ACHN (cell line): Measurements from ENCODE around the gene HPSE.

Experiments used
- DNase-seq: peaks from one replicate; pipeline ENCODE4 v3.0.0-alpha.2; 2015
- in situ Hi-C: cut with HindIII; loops from 2 replicates; pipeline ENCODE4 v1.10.0; 2017; ENCODE audit warnings: low sequenced_read_pairs, low pct_ligation_motif_present, low pct_unique_long_range_greater_than_20kb

HPSE gene

DNA sequence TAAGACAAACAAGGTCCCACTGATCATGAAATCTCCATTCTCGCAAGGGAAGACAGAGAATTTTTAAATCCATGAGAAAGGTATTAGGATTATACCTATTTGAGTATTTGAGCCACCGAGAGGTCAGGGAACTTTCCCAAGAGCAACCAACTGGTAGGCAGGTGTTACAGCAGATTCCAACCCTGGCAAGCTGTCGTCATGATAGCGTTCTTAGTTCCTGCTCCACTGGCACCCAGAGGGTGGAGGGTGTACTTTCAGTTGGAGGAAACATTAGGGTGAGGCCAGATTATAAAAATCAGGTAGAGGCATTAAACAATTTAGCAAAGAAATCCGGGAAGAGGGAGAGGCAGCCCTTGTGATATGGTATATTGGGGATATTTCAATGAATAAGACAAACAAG lies 73.3 kb downstream of the HPSE start:
- in situ Hi-C loops, result no loop called here
- no peak for DNase-seq

DNA sequence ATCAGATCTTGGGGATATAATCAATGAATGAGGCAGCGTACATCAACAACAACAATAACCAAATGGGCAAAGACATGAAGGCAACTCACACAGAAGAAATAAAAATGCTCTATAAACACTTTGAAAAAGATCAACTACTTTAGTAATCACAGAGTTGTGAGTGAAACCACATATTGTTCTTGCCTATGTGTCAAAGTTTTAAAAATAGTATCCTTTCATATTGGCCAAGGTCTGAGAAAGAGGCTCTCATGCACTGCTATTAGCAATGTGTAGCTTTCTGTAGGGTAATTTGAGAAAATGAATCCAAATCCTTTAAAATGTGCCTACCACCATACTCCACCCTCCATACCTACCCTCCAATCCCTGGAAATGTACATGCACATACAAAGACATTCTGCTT lies 75.1 kb downstream of the HPSE start:
- in situ Hi-C loops, result no loop called here

DNA sequence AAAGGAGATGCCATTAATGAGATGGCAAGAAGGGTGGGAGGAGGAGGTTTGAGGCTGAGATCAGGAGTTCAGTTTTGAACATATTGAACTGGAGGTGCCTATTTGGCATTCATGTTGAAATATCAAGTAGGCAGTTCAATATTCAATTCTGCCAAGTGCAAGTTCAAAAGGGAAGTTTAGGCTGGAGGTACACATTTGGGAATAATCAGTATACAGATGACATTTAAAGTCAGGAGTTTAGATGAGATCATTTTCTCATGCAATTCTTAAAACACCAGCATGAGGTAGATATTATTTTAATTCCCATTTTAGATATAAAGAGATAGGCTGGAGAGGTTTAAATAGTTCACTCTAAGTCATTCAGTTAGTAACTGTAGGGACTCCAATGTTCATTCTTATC lies 76.2 kb downstream of the HPSE start:
- in situ Hi-C loops, result no loop called here
- DNase-seq, result no peak

More for the DNA sequence above, 75.1 kb downstream of the HPSE start:
- no peak for DNase-seq

DNA sequence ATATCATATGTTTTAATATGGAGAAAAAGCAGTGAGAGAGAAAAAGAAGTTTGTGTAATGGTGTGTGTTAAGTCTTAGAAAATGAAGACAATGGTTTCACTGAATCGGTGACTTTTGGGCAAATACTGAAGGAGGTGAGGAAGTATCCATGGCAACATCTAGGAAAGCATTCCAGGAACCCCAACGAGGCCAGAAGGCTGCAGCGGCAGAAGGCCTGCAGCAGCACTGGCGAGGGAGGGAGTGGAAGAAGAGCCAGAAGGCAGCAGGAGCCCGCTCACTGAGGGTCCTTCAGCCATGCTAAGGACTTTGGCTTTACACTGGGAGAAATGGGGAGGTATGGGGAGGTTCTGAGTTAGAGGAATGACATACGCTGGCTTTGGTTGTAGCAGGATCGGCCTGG lies 76.8 kb downstream of the HPSE start:
- no peak for DNase-seq
- in situ Hi-C loops, result no loop called here

DNA sequence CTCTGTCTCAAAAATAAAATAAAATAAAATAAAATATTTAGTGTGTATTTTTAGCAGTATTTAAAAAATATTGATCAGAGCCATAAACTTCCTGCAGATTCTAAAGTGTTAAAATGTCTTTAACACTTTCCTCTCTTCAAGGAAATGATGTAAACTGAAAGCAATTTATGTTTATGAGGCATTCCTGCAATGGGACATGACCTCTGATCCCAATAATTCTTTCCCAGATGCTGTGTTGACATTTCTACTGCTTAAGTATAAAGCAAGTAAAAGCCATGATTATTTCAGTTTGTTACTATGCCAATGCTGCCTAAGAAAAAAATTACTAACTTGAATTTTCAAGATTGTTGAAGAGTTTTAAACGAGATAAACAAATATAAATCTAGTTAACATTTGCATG lies 79.1 kb downstream of the HPSE start:
- DNase-seq, result peak; percentile 53
- in situ Hi-C loops, result no loop called here

DNA sequence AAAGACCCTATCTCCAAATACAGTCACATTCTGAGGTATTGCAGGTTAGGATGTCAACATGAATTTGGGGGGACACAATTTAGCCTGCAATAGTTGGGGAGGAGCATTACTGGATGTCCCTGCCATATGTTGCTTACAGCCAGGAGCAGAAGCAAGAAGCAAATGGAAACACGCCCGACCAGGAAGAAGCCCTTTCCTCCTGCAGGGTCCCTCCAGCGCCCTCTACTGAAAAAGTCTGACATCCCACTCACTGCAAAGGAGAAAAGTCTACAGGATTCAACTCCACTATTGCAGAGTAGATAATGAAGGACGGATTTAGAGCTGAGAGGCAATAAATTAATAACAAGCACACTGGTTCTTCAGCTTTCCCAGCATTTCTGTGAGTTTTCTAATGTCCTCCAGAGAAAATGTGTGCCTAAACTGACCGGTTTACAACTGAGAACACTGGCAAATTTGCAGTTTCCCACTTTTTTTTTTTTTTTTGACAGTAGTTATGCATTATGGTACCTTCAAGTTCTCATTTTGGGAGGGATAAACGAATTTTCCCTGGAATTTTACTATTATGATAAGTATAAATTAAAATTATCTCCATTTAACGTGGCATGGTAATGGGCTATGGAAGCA lies 81.8 kb downstream of the HPSE start:
- DNase-seq, result peak; percentile 63
- in situ Hi-C loops, result no loop called here

DNA sequence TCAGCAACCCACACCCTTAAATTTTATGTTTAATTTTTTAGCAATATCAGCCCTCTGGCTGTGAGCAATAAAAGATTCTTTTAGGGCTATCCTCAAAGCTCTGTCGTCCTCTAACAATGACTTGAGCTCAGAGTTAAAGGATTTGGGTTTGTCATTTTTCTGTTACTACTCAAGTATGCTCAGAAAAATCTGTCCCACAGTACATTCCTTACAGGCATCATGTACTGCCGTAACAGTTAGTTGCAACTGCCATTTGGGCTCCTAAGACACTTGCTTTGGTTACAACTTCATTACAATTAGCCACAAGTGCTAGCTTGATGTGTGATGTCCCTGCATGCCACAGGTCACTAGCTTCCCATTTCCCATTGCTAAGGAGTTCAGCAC lies 83.2 kb downstream of the HPSE start:
- DNase-seq, result no peak
- in situ Hi-C loops, result no loop called here

DNA sequence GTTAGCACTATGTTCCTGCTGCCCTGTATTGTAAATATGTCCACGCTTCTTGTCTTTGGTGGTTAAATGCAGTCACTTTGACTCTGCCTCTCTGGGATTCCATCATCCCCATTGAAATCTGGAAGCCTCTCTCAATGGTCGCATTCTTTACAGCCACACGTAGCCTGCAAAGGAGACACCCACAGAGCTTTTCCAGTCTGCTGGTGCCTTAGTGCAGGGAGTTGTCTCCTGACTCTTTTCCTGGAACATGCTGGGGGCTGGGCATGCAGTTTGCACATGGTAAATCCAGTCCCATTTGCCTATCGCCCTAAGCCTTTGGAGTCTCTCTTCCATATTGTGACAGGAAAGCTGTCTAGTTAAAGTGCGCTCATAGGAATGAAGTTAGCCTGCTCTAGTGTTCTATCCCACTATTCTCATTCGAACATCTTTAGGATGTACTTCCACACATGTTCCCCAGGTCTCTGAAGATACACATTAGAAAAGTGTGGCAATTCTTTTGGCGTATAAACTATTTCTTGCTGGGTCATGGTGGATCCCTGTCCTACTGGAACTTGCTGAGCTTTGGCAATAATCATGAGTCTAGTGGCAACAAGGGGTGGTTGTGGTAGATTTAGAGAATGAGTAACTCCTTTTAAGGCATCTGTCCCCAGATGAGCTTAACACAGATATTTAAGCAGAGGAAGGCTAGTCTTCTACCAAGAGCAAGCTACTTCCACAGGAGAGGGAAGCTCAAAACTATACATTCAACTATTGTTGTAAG lies 83.8 kb downstream of the HPSE start:
- in situ Hi-C loops, result no loop called here
- no peak for DNase-seq

DNA sequence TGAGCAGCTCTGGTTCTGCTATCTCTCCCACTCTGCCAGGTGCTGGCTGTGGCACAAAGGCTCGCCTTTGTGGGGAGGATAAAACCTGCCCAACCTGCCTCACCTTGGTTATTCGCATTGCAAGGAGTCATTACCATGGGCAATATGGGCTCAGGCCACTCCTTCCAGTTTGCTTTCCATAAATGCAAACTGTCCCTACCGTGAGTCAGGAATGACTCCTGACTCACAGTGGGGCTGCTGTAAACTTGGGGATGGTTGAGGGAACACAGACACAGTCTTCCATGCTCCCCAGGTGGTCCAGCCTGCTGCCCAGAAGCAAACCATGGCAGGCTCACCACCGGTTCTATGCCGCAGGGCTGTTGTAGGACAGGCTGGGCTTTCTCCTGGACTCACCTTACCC lies 86.2 kb downstream of the HPSE start:
- DNase-seq, result no peak
- in situ Hi-C loops, result no loop called here

DNA sequence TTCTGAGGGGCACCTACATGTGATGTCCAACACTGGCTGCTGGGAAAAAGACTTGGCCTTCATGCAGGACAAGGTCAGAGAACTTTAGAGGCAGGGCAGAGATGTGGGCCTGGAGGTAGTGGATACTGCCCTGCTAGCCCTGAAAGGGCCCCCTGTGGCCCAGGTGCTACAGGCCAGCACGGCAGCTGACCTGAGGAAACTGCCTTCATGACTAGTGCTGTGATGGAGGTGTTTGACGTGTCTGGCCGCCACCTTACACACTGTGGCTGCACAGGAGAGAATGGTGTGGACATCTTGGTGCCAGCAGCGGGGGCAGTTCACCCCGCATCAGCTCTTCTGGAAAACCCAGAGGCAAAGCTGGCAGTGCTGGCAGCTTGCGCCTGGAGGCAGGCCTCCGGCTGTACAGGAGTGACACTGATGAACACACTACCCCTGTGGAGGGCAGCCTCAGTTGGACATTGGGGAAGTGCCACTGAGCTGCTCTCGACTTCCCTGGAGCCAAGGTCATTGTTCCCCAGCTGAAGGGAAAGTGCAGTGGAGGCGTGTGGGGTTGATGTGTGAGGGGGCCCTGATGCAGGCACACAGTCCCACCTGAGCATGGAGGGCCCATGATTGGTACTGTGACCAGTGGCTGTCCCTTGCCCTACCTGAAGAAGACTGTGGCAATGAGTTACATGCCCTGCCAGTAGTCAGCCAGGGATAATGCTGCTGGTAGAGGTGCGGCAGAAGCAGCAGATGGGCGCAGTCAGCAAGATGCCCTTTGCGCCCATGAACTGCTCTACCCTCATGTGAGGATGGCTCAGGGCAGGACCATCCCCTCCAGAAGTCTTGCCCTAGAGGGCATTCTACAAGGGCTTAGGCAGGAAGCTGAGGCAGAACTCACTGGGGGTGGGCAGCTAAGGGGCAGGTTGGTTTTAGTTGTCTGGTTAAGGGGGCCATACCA lies 87.0 kb downstream of the HPSE start:
- in situ Hi-C loops, result no loop called here
- no peak for DNase-seq
